ENCODE data around the gene HSPD1.

DNA sequence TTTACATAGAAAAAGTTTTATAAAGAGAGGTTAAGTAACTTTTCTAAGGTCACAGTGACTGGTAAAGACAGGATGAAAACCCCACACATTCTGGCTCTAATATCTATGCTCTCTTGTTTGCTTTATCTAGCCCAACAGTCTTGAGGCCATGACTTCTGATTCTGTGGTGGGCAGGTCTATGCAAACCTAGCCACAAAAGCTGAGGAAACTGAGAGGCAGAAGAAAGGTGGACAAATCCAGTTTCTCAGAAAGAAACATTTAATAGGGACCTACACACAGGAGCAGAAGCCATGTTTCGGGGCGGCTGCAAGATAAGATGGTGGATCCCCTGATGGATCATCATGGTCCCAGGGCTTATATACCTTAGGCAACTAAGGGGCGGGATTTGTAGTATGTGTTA lies 21.8 kb downstream of the HSPD1 start:
- TF ChIP-seq, protein P1, sequence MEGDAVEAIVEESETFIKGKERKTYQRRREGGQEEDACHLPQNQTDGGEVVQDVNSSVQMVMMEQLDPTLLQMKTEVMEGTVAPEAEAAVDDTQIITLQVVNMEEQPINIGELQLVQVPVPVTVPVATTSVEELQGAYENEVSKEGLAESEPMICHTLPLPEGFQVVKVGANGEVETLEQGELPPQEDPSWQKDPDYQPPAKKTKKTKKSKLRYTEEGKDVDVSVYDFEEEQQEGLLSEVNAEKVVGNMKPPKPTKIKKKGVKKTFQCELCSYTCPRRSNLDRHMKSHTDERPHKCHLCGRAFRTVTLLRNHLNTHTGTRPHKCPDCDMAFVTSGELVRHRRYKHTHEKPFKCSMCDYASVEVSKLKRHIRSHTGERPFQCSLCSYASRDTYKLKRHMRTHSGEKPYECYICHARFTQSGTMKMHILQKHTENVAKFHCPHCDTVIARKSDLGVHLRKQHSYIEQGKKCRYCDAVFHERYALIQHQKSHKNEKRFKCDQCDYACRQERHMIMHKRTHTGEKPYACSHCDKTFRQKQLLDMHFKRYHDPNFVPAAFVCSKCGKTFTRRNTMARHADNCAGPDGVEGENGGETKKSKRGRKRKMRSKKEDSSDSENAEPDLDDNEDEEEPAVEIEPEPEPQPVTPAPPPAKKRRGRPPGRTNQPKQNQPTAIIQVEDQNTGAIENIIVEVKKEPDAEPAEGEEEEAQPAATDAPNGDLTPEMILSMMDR (IDR thresholded peaks at IDR 0.05) = no peak
- TF ChIP-seq EP300 (IDR thresholded peaks at IDR 0.05) = no peak
- TF ChIP-seq POLR2A (IDR thresholded peaks at IDR 0.05) = no peak
